Measurements from ENCODE around the gene DGKZ.

The DGKZ gene

DNA sequence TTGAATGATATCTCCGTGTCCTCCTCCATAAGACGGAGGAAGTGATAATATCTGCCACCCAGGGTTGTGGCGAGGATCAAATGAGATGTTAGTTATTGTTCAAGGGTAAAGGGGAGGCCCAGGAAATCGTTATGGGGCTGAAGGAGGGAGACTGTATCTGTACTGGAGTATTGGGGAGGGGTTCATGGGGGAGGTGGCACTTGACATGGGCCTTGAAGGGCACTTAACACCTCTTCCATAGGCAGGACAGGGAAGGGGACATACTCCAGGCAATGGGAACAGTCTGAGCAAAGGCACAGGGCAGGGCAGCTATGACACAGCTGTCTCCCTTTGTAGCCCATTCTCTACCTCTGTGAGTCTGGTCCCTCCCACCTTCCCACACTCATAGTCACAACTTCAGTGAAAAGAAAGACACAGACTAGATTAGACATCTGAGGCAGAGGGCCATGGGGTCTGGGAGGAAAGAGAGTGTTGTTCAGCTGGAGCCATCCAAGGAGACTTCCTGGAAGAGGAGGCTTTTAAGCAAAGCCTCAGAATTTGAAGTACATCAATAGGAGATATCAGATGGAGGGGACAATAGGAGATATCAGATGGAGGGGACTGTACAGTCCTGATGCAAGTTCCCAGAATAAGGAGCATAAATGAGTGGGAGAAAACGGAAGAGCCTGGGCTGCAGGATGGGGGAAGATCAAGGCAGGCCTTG is 15.8 kb upstream of the DGKZ start:
- TF ChIP-seq EZH2phosphoT487 (IDR thresholded peaks at IDR 0.05; ENCODE audit: low read length): no peak
- TF ChIP-seq, protein P1, sequence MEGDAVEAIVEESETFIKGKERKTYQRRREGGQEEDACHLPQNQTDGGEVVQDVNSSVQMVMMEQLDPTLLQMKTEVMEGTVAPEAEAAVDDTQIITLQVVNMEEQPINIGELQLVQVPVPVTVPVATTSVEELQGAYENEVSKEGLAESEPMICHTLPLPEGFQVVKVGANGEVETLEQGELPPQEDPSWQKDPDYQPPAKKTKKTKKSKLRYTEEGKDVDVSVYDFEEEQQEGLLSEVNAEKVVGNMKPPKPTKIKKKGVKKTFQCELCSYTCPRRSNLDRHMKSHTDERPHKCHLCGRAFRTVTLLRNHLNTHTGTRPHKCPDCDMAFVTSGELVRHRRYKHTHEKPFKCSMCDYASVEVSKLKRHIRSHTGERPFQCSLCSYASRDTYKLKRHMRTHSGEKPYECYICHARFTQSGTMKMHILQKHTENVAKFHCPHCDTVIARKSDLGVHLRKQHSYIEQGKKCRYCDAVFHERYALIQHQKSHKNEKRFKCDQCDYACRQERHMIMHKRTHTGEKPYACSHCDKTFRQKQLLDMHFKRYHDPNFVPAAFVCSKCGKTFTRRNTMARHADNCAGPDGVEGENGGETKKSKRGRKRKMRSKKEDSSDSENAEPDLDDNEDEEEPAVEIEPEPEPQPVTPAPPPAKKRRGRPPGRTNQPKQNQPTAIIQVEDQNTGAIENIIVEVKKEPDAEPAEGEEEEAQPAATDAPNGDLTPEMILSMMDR (IDR thresholded peaks at IDR 0.05; ENCODE audit: low read length): no peak
- no peak for TF ChIP-seq EZH2 (optimal IDR thresholded peaks at IDR 0.05; ENCODE audit: low read depth, low read length)
- H3K9me3 ChIP-seq (replicated peaks; ENCODE audit: insufficient read depth, low read length): no peaks in the 10 kb centered on the region
- no peaks in the 10 kb centered on the region for H3K79me2 ChIP-seq (ENCODE audit: low read length)
- no peak overlapping the region for H3K27ac ChIP-seq (ENCODE audit: low read length)
- no peaks in the 10 kb centered on the region for H3F3A ChIP-seq (ENCODE audit: insufficient read depth, low read length)
- H3K9ac ChIP-seq (ENCODE audit: low read length): no peak overlapping the region
- H4K20me1 ChIP-seq (ENCODE audit: insufficient read depth, low read length): no peaks in the 10 kb centered on the region
- H2AFZ ChIP-seq (ENCODE audit: low read length): no peak overlapping the region
- H3K27me3 ChIP-seq (replicated peaks; ENCODE audit: insufficient read depth, low read length): peaks cover 71% of the 10 kb centered on the region
- DNase-seq: no peak
- H3K4me3 ChIP-seq (ENCODE audit: low read length): no peak overlapping the region
- H3K4me2 ChIP-seq (ENCODE audit: low read depth, low read length): no peak overlapping the region
- no peaks in the 10 kb centered on the region for H3K4me1 ChIP-seq (ENCODE audit: low read length)
- H3K9me2 ChIP-seq (replicated peaks; ENCODE audit: insufficient read depth, low read length): no peaks in the 10 kb centered on the region
- H3K36me3 ChIP-seq (replicated peaks; ENCODE audit: insufficient read depth, low read length): no peaks in the 10 kb centered on the region

DNA sequence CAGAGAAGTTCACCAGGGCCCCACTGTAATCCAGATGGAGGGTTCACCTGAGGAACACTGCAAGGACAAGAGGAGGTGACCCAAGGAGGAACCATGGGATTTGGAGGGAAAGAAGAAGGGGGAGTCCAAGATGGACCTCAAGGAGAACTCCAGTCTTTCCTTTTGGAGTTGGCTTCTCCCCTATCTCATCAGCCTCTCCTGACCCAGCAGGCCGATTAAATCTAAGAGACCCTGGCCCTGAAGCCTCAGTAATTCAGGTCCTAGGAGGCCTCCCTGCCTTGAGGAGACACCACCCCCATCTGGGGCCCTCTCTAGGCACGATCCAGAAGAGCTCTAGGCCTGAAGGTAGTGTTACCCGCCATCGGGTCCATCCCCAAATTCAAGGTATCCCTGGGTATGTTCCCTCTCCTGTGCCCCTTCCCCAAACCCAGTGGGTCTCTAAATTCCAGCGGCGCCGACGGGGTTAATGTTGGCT is 15.1 kb upstream of the DGKZ start:
- Histone ChIP-seq H3F3A (ENCODE audit: insufficient read depth, low read length) (no peaks in the 10 kb centered on the region), H3K4me1 (ENCODE audit: low read length) (no peaks in the 10 kb centered on the region), H3K9ac (ENCODE audit: low read length) (no peak overlapping the region), H3K36me3 (replicated peaks; ENCODE audit: insufficient read depth, low read length) (no peaks in the 10 kb centered on the region), H3K27me3 (replicated peaks; ENCODE audit: insufficient read depth, low read length) (peaks cover 64% of the 10 kb centered on the region), H3K9me3 (replicated peaks; ENCODE audit: insufficient read depth, low read length) (no peaks in the 10 kb centered on the region), H4K20me1 (ENCODE audit: insufficient read depth, low read length) (no peaks in the 10 kb centered on the region), H3K27ac (ENCODE audit: low read length) (no peak overlapping the region), H3K4me2 (ENCODE audit: low read depth, low read length) (peak overlapping the region; percentile 41; the same call in 1 of the 2 replicates), H3K4me3 (ENCODE audit: low read length) (no peak overlapping the region), H2AFZ (ENCODE audit: low read length) (no peak overlapping the region), H3K79me2 (ENCODE audit: low read length) (no peaks in the 10 kb centered on the region), H3K9me2 (replicated peaks; ENCODE audit: insufficient read depth, low read length) (no peaks in the 10 kb centered on the region)
- no peak for DNase-seq
- TF ChIP-seq, protein P1 (IDR thresholded peaks at IDR 0.05; ENCODE audit: low read length): no peak
- TF ChIP-seq EZH2 (optimal IDR thresholded peaks at IDR 0.05; ENCODE audit: low read depth, low read length) (no peak), EZH2phosphoT487 (IDR thresholded peaks at IDR 0.05; ENCODE audit: low read length) (no peak)

DNA sequence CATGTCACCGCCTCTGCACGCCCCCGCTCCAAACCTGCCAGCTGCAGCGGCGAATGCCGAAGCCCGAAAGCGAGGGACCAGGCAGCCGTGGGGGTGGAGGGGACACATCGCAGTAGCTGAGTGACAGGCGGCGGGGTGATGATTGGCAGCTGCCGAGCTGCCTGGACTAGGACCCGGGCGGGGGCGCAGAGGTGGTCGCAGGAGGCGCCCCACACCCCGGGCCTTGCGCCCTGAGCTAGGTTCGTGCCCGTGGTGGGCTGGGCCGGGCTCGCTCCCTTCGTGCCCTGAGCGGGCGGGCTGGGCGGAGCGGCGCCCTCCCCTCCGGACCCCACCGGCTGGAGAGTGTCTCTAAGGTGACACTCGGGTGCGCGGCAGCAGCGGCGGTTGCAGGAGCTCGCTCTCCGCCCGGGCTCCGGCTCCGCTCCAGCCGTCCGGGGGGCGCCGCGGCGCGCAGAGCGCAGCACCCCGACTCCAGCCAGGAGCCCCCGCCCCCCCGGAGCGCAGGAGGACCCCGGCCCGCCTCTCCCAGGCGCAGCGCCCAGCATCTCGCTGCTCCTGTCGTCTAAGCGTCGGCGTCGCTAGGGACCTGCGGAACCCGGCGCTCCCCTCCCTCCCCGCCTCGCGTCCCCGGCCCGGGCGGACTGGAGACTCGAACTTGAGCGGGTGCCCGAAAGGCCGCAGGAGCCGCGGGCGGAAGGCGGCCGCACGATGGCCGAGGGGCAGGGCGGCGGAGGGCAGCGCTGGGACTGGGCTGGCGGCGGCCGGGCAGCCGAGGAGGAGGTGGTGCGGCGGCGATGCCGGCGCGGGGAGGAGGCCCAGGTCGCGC is 14.5 kb upstream of the DGKZ start:
- Histone ChIP-seq H4K20me1 (ENCODE audit: insufficient read depth, low read length) (no peaks in the 10 kb centered on the region), H3K9me3 (replicated peaks; ENCODE audit: insufficient read depth, low read length) (no peaks in the 10 kb centered on the region), H3K4me2 (ENCODE audit: low read depth, low read length) (peak overlapping the region; percentile 41; the same call in 1 of the 2 replicates), H3K9me2 (replicated peaks; ENCODE audit: insufficient read depth, low read length) (no peaks in the 10 kb centered on the region), H2AFZ (ENCODE audit: low read length) (no peak overlapping the region), H3F3A (ENCODE audit: insufficient read depth, low read length) (no peaks in the 10 kb centered on the region), H3K4me1 (ENCODE audit: low read length) (no peaks in the 10 kb centered on the region), H3K4me3 (ENCODE audit: low read length) (no peak overlapping the region; the same call in 1 of the 2 replicates), H3K36me3 (replicated peaks; ENCODE audit: insufficient read depth, low read length) (no peaks in the 10 kb centered on the region), H3K27ac (ENCODE audit: low read length) (no peak overlapping the region), H3K27me3 (replicated peaks; ENCODE audit: insufficient read depth, low read length) (peaks cover 60% of the 10 kb centered on the region), H3K9ac (ENCODE audit: low read length) (no peak overlapping the region), H3K79me2 (ENCODE audit: low read length) (no peaks in the 10 kb centered on the region)
- TF ChIP-seq, protein P1 (IDR thresholded peaks at IDR 0.05; ENCODE audit: low read length): no peak
- TF ChIP-seq EZH2 (optimal IDR thresholded peaks at IDR 0.05; ENCODE audit: low read depth, low read length): peak; percentile 80
- no peak for DNase-seq
